Duodenal mucosa (tissue), 2 donors: ENCODE data around the gene SLC25A46.
A peak's percentile ranks its signal among the peaks of the same experiment; 100 is the strongest.
"Not testable (repeated sequence)": the region's sequence is repeated elsewhere in the genome, so short reads cannot be mapped to it uniquely, and the experiment has no call there.

Experiments
- H3K27ac ChIP-seq: one replicate; pipeline ENCODE4 v1.7.0; 2013; ENCODE audit warnings: low read depth, low read length
- H3K27me3 ChIP-seq, 2 donors: one replicate each; pipeline ENCODE4 v1.7.0; 2013; ENCODE audit warnings: low read length in 2 of 2, control low read depth in 1 of 2; ENCODE audit not compliant: insufficient read depth in 2 of 2, control insufficient read depth in 1 of 2
- H3K36me3 ChIP-seq, 2 donors: one replicate each; pipeline ENCODE4 v1.7.0; 2013; ENCODE audit warnings: low read length in 2 of 2, control low read depth in 1 of 2; ENCODE audit not compliant: insufficient read depth in 2 of 2, control insufficient read depth in 1 of 2
- H3K4me1 ChIP-seq, 2 donors: one replicate each; pipeline ENCODE4 v1.7.0; 2013; ENCODE audit warnings: low read length in 2 of 2, control low read depth in 1 of 2; ENCODE audit not compliant: insufficient read depth in 2 of 2, control insufficient read depth in 1 of 2
- H3K4me3 ChIP-seq, 2 donors: one replicate each; pipeline ENCODE4 v1.7.0; 2013; ENCODE audit warnings: low read length in 2 of 2, low read depth in 1 of 2
- H3K9ac ChIP-seq, 2 donors: one replicate each; pipeline ENCODE4 v1.7.0; 2013; ENCODE audit warnings: low read length in 2 of 2, low read depth in 1 of 2
- H3K9me3 ChIP-seq, 2 donors: one replicate each; pipeline ENCODE4 v1.7.0; 2013; ENCODE audit warnings: low read length in 2 of 2, control low read depth in 1 of 2; ENCODE audit not compliant: control insufficient read depth in 1 of 2

SLC25A46 gene

GRCh38 chr5:110738812-110739651 lies at the start of gene SLC25A46:
SLC25A46 (plus strand) TSS chr5:110739007; CDS start chr5:110739120, 113 bp downstream.
- H3K4me3 ChIP-seq = peak within 1 kb of the TSS; percentile 94 to 96
- H3K36me3 ChIP-seq = no peaks in the 10 kb centered on the region
- H3K4me1 ChIP-seq = peaks cover 8 to 23% of the 10 kb centered on the region in 2 donors
- H3K27ac ChIP-seq = peak within 1 kb of the TSS; percentile 92
- H3K9me3 ChIP-seq = no peaks in the 10 kb centered on the region
- H3K27me3 ChIP-seq = no peaks in the 10 kb centered on the region
- H3K9ac ChIP-seq = peak within 1 kb of the TSS; percentile 91

GRCh38 chr5:110690587-110690986 lies 48.2 kb upstream of the SLC25A46 start:
- not testable (repeated sequence) for H3K4me3 ChIP-seq, H3K27me3 ChIP-seq, H3K9me3 ChIP-seq, H3K4me1 ChIP-seq, H3K27ac ChIP-seq, H3K36me3 ChIP-seq, H3K9ac ChIP-seq

GRCh38 chr5:110692669-110693068 lies 46.1 kb upstream of the SLC25A46 start:
- H3K4me1 ChIP-seq, H3K9me3 ChIP-seq, H3K4me3 ChIP-seq, H3K36me3 ChIP-seq, H3K27me3 ChIP-seq, H3K9ac ChIP-seq, H3K27ac ChIP-seq: not testable (repeated sequence)

DNA sequence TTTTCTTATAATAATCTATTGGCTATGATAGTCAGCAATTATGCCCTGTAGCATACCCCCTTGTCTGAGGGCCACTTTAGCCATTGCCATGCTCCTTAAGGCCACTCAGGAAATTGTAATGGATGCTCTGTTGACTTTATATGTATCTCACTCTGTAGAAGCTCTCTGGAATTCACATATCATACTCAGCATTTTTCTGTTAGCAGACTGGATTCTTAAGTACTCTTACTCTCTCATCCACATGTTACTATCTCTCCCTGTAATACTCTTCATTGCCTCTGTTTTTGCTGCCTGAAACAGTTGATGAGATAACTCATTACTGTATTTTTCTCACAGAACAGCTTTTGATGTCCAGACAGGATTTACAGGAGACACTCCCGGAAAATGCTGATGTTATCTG lies 36.5 kb upstream of the SLC25A46 start:
- no peak overlapping the region for H3K4me3 ChIP-seq

GRCh38 chr5:110702704-110703103 lies 36.1 kb upstream of the SLC25A46 start:
- Histone ChIP-seq H3K9ac (no peak overlapping the region), H3K4me1 (no peaks in the 10 kb centered on the region), H3K9me3 (no peaks in the 10 kb centered on the region), H3K36me3 (no peaks in the 10 kb centered on the region), H3K27me3 (peaks cover 0 to 3% of the 10 kb centered on the region in 2 donors), H3K4me3 (no peak overlapping the region), H3K27ac (no peak overlapping the region)

More for the DNA sequence above, 36.5 kb upstream of the SLC25A46 start:
- peaks cover 0 to 3% of the 10 kb centered on the region in 2 donors for H3K27me3 ChIP-seq
- H3K36me3 ChIP-seq = no peaks in the 10 kb centered on the region
- no peak overlapping the region for H3K9ac ChIP-seq
- no peaks in the 10 kb centered on the region for H3K4me1 ChIP-seq
- H3K9me3 ChIP-seq = no peaks in the 10 kb centered on the region
- H3K27ac ChIP-seq = no peak overlapping the region

DNA sequence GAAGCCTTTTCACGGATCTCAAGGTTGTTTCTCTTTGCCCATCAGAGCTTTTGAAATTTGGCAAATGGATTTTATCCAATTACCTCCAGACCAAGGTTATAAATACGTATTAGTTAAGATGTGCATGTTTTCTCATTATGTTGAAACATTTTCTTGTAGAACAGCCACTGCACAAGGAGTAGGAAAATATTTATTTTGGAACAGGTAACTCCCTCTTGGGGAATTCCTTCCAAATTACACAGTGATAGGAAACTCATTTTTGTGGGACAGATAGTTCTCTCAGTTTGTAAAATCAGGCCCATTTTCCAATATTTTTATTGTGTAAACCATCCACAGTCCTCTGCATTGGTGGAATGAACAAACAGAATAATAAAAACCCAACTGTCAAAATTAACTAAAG lies 35.3 kb upstream of the SLC25A46 start:
- no peaks in the 10 kb centered on the region for H3K36me3 ChIP-seq
- no peak overlapping the region for H3K27ac ChIP-seq
- no peak overlapping the region for H3K4me3 ChIP-seq
- H3K27me3 ChIP-seq = peaks cover 0 to 3% of the 10 kb centered on the region in 2 donors
- no peaks in the 10 kb centered on the region for H3K4me1 ChIP-seq
- H3K9me3 ChIP-seq = no peaks in the 10 kb centered on the region
- no peak overlapping the region for H3K9ac ChIP-seq

GRCh38 chr5:110705349-110705748 lies 33.5 kb upstream of the SLC25A46 start:
- Histone ChIP-seq H3K27ac (no peak overlapping the region), H3K36me3 (no peaks in the 10 kb centered on the region), H3K4me3 (no peak overlapping the region), H3K9me3 (no peaks in the 10 kb centered on the region), H3K4me1 (no peaks in the 10 kb centered on the region), H3K27me3 (peaks cover 0 to 3% of the 10 kb centered on the region in 2 donors), H3K9ac (no peak overlapping the region)

- no peak overlapping the region for H3K27ac ChIP-seq
- no peaks in the 10 kb centered on the region for H3K36me3 ChIP-seq
- H3K4me3 ChIP-seq = no peak overlapping the region
- no peaks in the 10 kb centered on the region for H3K4me1 ChIP-seq
- H3K9me3 ChIP-seq = no peaks in the 10 kb centered on the region
- no peak overlapping the region for H3K9ac ChIP-seq
- H3K27me3 ChIP-seq = peaks cover 0 to 3% of the 10 kb centered on the region in 2 donors
These were observed 31.5 kb upstream of the SLC25A46 start for GRCh38 chr5:110707260-110707844.

GRCh38 chr5:110716247-110717245 lies 22.3 kb upstream of the SLC25A46 start:
- Histone ChIP-seq H3K9ac (no peak overlapping the region), H3K27ac (no peak overlapping the region), H3K36me3 (no peaks in the 10 kb centered on the region), H3K27me3 (no peaks in the 10 kb centered on the region), H3K4me1 (no peaks in the 10 kb centered on the region), H3K9me3 (no peaks in the 10 kb centered on the region), H3K4me3 (no peak overlapping the region)
